ENCODE measurements around the gene PARVG.

Gene PARVG

DNA sequence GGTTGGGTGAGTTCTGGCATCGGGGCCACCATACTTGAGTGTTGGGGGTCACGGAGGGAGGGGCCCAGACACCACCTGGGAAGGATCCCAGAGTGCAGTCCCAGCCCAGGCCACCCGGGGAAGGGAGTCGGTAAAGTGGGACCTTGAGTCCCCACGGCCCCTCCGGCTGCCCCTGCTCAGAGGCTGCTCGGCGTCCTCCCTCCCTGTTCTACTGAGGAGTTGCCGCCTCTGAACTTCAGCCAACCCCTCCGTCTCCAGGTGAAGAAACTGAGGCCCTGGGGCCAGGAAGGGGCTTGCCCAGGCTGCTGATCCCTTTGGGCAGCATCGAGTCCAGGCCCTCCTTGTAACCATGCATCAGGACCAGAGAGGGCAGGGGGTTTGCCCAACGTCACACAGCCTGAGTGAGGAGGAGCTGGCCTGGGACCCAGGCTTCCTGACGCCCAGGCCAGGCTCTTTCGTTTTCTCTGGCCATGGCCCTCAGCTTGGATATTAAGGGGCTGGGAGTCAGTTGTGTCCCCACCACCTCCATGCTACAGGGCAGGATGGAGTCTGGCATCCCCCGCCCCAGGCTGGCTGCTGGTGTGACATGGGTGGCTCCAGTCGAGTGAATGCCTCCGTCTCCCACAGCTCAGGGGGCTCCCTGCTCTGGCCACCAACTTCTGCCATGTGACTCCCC, 1.3 kb downstream of the PARVG start:
- no peak for DNase-seq

DNA sequence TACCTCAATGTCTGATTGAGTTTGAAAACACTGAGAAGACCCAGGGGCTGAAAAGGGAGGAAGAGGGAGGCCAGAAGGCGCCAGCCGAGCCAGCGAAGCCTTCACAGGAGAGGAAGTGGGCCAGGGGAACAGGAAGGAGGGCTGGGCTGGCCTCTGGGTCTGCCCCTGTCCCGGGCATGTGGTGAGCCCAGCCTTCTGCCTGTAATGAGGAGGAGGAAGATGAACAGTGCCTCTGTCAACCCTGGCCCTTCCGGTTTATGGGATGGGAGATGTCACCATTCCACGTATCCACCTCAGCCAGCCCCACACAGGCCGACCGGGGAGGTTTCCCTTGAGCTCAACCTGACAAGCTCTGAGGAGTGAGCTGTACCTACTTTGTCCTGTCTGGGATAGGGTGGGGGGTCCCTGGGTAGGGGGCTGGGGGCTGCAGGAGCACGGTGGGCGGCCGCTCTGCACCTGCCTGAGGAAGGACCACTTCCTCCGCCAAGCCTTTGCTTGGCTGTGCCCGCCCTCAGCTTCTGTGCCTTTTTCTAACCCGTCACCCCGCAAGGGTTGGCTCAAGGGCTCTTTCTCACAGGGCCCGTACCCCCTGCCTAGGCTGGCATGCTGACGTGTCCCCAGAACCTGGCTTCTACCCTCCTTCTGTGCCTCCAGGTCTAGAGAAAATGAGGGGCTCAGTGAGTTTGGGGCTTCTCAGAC, 2.0 kb downstream of the PARVG start:
- peak; percentile 23 for DNase-seq

DNA sequence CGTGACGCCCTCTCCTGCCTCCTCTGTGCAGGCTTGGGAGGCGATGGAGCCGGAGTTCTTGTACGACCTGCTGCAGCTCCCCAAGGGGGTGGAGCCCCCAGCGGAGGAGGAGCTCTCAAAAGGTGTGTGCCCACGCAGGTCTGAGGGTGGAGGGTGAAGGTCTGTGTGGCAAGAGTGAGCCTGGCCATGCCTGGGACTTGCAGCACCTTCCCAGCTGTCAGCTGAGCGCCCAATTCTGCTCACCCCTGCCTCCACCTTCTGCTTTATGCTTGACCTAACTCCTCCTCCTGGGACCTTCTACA, 2.5 kb downstream of the PARVG start:
- no peak for DNase-seq

DNA sequence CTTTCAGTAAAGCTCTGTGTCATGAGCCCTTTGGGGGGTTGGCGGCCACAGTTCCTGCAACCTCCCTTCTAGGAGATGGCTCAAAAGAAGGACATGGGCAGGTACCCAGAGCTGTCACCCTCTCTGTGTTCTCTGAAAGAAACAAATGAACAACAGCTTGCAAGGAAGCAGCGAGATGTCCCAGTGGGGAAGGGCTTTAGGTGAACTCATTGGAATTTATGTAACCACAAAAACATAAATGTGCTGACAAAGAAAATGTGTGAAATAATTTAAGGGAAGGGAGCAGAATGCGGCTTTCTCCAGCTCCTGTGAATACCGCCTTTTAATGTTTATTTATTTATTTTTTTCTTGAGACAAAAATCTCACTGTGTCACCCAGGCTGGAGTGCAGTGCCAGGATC, 3.3 kb downstream of the PARVG start:
- DNase-seq, result no peak

DNA sequence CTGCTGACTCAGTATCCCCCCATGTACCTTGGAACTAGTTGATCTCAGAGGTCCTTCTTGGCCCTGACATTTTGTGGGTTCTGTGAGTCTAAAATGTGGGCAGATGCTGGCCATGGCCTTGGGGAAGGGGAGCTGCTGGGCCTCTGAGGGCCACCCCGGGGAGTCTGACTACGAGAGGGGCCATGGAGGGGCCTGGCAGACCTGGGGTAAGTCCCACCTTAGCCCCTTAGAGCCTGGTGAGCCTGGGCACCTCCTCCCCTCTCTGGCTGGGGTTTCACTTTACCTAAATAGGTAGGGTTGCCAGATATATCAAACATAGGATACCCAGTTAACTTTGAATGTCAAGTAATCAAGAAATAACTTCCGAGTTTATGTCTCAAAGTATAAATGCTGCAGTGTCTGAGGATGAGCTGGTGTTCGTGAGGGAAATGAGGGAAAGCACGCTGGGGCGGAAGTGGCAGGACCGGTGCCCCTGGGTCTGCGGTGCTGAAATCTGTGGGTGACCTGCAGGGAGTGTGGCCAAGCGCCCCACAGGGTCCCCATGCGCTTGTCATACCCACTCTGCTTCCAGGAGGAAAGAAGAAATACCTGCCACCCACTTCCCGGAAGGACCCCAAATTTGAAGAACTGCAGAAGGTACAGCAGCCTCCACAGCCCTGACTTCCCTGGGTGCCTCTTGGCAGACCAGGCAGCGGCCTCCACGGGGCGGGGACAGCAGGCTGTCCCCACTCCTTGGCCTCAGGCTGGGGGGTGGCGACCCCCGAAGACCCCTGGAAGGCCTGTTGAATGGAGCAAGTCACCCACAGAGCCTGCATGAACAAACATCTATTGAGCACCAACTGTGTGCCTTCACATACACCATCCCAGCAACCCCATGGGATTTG, 4.8 kb downstream of the PARVG start:
- DNase-seq, result no peak

DNA sequence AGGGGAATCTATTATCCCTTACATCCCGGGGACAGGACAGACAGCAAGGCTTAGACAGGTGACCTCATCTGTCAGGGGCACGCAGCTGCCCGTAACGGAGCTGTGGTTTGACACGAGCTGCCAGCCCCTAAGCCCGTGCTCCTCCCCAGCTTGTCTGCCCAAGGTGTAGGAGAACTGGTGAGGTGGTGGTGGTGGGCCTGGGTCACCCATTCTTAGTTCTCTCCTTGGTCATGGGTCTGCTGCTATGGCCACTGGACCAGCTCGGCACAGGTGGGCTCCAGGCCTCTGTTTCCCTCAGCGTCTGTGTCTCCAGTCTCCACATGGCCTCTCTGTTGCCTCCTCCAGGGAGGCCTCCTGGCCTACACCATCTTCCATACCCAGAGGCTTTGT, 5.4 kb downstream of the PARVG start:
- DNase-seq, result no peak

DNA sequence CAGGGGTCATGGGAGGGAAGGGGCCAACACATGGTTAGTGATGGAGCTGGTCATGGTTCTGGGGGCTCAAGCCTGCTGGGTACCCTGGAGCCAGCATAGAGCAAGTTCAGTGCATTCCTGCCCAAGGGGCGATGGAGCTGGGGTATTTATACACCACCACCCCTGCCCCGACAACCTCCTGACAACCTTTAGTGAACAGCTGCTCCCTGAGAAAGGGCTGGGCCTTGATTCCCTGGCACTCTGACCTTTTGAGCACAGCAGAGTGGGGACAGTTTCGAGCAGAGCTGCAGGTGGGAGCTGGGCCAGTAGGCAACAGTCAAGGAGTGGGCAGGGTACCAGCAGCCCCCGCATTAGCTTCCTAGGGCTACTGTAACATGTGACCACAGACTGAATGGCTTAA, 6.0 kb downstream of the PARVG start:
- DNase-seq, result no peak

DNA sequence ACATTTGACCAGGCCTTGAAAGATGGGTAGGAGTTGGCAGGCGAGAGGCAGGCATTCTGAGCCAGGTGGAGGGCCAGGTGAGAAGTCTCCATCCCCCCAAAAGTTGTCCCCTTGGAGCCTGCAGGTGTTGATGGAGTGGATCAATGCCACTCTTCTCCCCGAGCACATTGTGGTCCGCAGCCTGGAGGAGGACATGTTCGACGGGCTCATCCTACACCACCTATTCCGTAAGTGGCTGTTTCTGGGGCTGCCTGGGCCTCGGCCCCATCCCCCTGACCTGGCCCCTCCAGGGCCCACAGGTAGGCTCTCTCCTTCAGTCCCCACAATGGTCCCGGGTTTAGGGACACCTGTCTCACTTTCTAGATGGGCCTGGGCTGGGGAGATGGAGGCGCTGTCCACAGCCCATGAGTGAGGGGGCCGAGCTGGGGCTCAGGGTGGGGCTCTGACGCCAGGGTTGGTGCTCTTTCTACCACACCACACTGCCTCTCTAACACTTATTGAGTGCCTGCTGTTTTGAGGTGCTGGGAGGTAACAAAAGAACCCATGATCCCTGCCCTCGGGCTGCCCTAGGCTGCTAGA, 7.0 kb downstream of the PARVG start:
- no peak for DNase-seq

DNA sequence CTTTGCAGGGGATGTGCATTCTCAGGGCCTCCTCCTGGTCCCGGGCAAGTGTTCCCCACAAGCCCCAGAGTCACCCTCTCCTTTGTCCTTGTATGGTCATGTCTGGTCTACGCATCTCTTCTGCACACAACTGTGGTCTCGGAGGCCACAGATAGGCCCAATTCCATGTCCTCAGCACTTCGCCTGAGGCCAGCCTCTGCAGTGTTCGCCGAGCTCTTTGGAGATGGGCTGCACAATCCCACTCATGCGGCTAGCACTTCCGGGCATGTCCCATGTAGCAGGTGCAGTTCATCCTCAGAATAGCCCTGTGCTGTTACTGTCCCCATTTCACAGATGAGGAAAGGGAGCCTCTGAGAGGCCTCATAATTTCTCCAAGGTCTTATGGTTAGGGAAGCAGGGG, 7.6 kb downstream of the PARVG start:
- no peak for DNase-seq

DNA sequence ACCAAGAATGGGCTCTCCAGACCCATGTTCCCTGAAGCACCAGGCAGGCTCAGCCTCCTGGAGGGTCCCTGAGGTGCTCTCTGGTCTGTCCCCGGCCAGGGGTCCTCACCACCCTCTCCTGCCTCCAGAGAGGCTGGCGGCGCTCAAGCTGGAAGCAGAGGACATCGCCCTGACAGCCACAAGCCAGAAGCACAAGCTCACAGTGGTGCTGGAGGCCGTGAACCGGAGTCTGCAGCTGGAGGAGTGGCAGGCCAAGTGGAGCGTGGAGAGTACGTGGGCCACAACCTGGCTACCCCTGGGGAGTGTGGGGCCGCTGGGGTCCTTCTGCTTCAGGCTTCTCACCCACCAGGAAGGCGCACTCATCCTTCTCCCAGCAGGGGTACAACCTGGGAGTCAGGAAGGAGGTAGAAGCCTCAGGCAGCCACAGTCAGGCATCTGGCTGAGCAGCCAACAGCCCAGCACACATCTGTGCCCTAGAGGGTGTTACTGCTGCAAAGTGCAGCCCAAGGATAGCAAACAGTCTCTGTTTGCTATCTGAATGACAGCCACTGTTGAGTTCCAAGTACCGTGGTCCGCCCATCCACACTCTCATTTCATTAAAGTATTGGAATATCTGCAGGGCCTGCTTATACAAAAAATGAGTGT, 8.4 kb downstream of the PARVG start:
- no peak for DNase-seq

DNA sequence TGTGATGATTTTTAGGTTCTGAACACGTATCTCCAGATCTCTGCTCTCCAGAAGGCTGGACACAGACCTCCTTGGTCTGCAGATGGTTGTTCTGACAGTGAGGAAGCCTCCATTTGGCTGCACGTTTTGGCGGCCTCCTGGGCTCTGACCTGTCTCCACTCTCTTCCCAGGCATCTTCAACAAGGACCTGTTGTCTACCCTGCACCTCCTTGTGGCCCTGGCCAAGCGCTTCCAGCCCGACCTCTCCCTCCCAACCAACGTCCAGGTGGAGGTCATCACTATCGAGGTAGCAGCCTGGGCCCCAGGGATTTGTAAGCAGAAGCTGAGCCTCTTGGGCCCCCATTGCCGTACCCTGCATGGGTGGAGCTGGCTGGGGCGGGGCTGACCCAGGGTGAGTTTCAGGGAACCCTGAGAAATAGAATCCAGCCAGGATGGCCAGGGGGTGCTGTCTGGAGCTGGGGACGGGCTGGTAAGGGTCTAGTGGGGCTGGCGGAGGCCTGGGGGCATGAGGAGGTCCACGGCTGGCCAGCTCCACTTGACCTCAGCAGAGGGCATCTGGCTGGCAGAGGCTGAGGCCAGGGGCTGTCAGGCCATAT, 9.8 kb downstream of the PARVG start:
- no peak for DNase-seq

DNA sequence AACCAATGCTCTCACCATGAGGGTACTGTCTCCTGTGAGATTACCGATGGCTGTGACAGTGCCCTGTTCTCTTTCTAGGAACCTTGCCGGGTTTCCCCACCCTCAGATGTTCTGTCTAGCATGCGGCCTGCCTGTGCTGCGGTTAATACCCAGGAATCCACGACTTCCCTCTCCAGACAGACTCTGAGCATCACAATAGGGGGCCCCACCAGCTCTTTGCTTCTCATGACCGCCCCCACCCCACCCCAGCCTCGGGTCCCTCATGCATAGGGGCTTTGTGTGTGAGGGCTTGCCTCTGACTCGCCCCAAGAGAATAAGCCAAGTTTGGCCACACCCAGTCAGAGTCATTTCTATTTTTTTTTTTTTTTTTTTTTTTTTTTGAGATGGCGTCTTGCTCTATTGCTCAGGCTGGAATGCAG, 10.3 kb downstream of the PARVG start:
- DNase-seq, result no peak

DNA sequence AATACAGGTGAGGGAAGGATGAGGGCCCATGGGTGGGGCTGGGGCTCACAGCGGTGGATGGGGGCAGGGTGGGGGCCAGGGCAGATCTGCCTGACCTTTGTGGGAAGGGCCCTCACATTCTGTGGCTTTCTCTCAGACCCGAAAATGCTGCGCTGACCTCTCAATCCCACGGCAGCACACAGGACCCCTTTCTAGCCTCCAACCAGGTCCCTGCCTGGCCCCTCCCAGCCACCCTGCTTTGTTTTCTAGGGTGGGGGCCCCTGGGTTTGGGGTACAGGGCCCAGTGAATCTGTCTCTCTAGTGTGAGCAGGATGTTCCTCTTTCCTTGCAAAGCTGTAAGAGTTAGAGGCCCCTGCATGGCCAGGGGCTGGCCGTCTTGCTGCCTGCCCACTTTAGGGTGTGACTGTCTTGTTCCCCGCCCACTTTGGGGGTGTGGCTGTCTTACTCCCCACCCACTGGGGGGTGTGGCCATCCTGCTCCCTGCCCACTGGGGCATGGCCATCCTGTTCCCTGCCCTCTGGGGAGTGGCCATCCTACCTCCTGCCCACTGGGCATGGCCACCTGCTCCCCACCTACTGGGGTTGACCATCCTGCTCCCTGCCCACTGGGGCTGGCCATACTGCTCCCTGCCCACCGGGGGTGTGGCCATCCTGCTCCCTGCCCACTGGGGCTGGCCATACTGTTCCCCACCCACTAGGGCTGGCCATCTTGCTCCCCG, 11.5 kb downstream of the PARVG start:
- DNase-seq, result peak; percentile 40

DNA sequence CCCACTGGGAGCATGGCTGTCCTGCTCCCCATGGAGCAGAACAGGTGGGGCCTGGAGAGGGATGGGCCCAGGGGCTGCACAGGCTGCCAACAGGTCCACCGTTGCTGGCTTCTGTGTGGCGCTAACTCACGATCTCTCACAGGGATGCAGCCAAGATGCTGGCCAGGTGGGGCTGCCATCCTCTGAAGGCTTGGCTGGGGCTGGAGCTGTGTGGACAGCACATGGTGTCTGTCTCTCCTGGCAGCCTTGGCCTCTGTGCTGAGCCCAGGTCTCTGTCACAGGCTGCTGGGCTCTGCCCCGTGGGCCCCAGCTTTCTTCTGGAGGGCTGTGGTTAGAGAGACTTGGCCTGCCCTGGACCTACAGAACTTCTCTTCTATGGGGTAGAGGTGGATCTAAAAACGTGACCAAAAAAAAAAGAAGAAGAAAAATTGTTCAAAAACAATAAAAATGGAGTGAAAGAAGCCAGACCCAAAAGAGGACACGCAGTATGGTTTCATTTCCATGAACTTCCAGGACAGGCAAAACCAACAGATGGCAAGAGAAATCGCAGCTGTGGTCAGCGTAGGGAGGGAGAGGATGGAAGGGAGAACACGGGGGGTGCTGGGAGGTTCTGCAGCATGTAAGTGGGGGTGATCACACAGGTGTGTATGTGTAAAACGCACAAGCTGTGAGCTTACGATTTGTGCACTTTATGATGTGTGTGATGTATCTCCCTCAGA, 12.2 kb downstream of the PARVG start:
- DNase-seq, result no peak

DNA sequence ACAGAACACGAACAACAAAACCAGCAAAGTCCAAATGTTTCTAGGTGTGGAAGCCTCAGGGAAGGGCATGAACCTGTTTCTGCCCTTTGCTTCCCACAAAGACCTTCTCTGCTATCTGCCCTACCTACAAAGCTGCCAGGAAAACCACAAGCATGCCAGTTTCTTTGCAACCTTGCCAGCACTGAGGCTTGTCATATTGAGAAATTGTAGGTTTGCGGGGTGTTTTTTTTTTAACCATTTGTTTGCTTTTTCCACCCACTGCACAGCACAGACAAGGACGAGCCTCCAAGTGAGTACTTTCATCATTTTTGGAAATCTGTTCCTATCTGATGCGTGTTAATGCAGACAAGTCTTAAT, 12.8 kb downstream of the PARVG start:
- DNase-seq, result no peak

DNA sequence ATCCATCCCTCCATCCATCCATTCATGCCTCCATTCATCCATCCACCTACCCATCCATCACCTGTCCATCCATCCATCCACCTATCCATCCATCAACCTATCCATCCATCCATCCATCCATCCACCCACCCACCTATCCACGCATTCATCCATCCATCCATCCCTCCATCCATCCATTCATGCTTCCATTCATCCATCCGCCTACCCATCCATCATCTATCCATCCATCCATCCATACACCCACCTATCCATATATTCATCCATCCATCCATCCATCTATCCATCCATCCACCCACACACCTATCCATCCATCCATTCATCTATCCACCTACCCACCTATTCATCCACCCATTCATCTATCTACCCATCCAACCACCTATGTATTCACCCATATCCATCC, 13.8 kb downstream of the PARVG start:
- DNase-seq, result no peak

DNA sequence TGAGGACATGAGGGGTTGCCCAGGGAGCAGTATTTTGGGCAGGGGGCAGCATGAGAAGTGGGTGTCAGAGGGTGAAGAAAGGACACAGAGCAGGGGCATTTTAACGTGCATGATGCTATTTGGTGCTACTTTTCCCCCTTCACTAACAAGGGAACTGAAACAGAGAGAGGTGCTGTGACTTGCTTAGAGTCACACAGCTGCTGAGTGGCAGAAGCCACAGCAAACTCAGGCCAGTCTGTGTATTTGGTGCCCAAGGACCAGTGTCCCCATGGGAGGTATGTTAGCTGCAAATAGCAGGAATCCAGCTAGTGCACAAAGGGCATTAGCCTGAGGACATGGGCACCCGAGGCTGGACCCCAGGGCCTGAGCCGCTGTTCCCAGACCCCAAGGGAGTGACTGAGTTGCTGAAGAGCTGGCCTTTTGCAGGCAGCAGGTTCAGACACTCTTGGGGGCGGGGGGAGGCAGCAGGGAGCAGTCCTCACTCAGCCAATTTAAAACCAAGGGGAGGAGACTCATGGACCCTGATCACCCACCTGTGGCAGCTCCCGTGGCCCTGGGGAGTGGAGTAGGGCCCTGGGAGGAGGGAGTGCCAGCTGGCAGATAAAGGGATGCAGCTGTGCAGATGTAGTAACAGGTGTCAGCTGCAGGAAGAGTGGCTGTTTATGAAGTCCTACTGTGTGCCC, 14.6 kb downstream of the PARVG start:
- no peak for DNase-seq

DNA sequence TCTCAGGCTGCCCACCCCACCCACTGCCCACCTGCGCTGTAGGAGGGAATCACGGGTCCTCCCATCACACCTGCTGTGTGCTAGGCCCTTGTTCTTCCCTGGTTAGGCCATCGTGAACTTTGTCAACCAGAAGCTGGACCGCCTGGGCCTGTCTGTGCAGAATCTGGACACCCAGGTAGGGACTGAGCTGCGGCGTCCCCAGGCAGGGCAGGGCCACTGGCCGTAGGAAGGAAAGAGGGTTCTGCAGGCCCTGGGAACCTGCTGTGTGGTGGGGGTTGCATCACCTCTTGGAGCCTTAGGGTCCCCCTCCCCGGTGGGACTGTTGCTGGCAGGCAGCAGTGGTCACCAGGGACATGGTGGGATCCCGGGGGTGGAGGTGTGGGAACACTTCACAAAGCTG, 15.5 kb downstream of the PARVG start:
- DNase-seq, result no peak

DNA sequence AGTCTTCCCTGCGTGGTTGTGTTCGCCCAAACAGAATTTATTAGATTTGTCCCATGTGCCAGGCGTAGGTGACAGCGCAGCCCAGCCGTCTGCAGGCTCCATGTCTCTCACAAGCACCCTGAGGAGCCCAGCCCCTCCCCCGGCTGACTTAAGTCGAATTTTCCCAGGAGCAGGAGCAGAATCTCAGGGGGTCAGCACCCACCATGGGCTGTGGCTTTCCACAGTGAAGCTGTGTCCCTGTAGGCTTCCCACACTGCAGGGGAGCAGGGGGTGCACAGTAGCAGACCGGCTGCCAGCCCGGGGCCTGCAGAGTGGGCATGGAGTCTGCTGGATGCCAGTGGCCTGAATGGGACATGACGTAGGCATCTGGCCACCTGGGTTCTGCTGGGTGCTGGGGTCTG, 16.0 kb downstream of the PARVG start:
- DNase-seq, result no peak

DNA sequence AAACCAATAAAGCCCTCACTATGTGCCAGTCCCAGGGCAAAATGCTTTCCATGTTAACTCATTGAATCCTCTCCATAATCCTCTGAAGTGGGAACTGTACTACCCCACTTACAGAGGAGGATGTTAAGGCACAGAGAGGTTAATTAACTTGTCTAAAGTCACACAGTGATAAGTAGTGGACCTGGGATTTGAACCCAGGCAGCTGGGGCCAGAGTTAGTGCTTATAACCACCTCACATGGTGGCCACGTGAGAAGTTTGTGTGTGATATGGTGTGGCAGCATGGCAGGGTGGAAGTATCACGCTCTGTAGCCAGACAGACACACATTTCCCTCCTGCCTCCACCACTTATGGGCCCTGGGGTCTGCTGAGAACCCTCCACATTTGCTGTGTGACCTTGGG, 16.5 kb downstream of the PARVG start:
- DNase-seq, result no peak

DNA sequence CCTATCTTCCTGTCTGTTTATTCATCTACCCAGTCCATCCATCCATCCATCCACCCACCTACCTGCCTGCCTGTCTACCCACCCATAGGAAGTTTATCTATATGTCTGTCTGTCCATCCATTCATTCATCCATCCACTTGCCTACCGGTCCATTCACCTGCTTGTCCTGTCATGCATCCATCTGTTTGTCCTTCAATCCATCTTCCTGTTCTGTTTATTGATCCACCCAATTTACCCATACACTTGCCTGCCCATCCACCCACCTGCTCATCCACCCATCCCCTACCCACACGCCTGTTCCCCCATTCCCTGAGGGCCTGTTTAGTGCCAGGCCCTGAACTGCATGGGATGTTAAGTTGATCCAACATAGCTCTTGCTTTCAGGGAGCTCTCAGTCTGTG, 18.4 kb downstream of the PARVG start:
- no peak for DNase-seq

Measured in activated CD4-positive, alpha-beta T cell treated with anti-CD3 and anti-CD28 coated beads, Interleukin-2, amount 50 U/mL, for 1 hour (primary cell).